HepG2 (cell line): ENCODE results near the gene KIAA0040.

Source experiments
- CC2D1A ChIP-seq: sonication (generic); formaldehyde crosslinking; IDR thresholded peaks from 2 replicates; pipeline ENCODE4 v1.8.1; 2023; ENCODE audit warnings: mild to moderate bottlenecking, missing genetic modification reagents
- POLR2AphosphoS2 ChIP-seq: IDR thresholded peaks from 2 replicates; pipeline ENCODE4 v1.6.1; 2011; ENCODE audit warnings: low read depth, low read length, improper control_type of control experiment
- TCF12 ChIP-seq, 2 experiments: fragments of 450-650 bp in 1 of 2; sonication (generic) in 1 of 2; formaldehyde crosslinking in 1 of 2; IDR thresholded peaks; 2 replicates each; pipeline versions ENCODE4 v1.6.1 to v1.8.0; 2017 to 2022; ENCODE audit warnings: antibody characterized with exemption in 1 of 2, mild to moderate bottlenecking in 1 of 2, missing genetic modification reagents in 1 of 2, moderate library complexity in 1 of 2
- ZBTB20 ChIP-seq: sonication (generic); formaldehyde crosslinking; IDR thresholded peaks from 2 replicates; pipeline ENCODE4 v1.8.1; 2023; ENCODE audit warnings: missing genetic modification reagents, low read depth, mild to moderate bottlenecking, borderline replicate concordance
- ZBTB7A ChIP-seq: sonication (generic); formaldehyde crosslinking; IDR thresholded peaks from 2 replicates; pipeline ENCODE4 v1.8.0; 2022; ENCODE audit warnings: mild to moderate bottlenecking, missing genetic modification reagents
- ZNF143 ChIP-seq: sonication (generic); formaldehyde crosslinking; IDR thresholded peaks from 2 replicates; pipeline ENCODE4 v1.4.0; 2020; ENCODE audit warnings: missing genetic modification reagents
- TF ChIP-seq, protein P1 (sequence below): IDR thresholded peaks from 2 replicates; pipeline ENCODE4 v1.6.1; 2012; ENCODE audit warnings: inconsistent platforms
- TF ChIP-seq, protein P2 (sequence below): conservative IDR thresholded peaks from 2 replicates; pipeline ENCODE4 v1.6.1; 2018; ENCODE audit warnings: missing genetic modification reagents

DNA sequence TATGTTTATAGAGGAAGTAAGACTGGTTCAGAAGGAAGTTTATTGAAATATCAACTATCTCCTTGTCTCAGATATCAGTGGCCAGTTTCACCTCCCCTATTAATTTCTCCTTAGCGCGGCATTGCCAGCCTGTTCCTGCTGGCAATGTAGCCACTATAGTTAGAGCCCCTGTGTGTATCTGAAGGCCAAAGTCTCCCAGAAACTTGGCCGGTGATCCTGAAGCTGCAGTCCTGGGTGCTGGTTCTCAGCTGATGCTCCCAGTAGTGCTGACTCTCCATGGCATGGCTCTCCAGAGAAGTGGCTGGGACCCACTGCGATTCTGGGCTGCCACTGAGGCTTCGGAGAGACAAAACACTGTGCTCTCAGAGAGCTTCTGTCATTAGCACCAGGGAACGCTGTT, 65.0 kb downstream of the KIAA0040 start:
- no peak for TF ChIP-seq TCF12 (IDR thresholded peaks at IDR 0.05)
- TF ChIP-seq TCF12 (CRISPR knock-in tag; IDR thresholded peaks at IDR 0.05), result no peak
- TF ChIP-seq CC2D1A, result no peak
- no peak for TF ChIP-seq POLR2AphosphoS2
- TF ChIP-seq, protein P1, sequence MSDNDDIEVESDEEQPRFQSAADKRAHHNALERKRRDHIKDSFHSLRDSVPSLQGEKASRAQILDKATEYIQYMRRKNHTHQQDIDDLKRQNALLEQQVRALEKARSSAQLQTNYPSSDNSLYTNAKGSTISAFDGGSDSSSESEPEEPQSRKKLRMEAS, result no peak
- TF ChIP-seq, protein P2, sequence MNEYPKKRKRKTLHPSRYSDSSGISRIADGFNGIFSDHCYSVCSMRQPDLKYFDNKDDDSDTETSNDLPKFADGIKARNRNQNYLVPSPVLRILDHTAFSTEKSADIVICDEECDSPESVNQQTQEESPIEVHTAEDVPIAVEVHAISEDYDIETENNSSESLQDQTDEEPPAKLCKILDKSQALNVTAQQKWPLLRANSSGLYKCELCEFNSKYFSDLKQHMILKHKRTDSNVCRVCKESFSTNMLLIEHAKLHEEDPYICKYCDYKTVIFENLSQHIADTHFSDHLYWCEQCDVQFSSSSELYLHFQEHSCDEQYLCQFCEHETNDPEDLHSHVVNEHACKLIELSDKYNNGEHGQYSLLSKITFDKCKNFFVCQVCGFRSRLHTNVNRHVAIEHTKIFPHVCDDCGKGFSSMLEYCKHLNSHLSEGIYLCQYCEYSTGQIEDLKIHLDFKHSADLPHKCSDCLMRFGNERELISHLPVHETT (CRISPR knock-in tag), result no peak
- TF ChIP-seq ZNF143 (CRISPR knock-in tag), result no peak
- no peak for TF ChIP-seq ZBTB20 (CRISPR knock-in tag)
- TF ChIP-seq ZBTB7A (CRISPR knock-in tag), result no peak
